Panc1 (cell line): ENCODE results near the gene FAM78A.

Experiments
- CTCF ChIP-seq: fragments of 450-650 bp; IDR thresholded peaks from 2 replicates; pipeline ENCODE4 v1.5.1; 2017; ENCODE audit warnings: mild to moderate bottlenecking
- POLR2AphosphoS5 ChIP-seq: IDR thresholded peaks from 2 replicates; pipeline ENCODE4 v1.6.1; 2012; ENCODE audit warnings: mild to moderate bottlenecking, low read depth, low read length, moderate library complexity
- REST ChIP-seq, 2 experiments: IDR thresholded peaks; 2 replicates each; pipeline ENCODE4 v1.6.1; 2011 to 2012; ENCODE audit warnings: low read depth in 2 of 2, control low read depth in 1 of 2, low read length in 1 of 2, mild to moderate bottlenecking in 1 of 2, moderate library complexity in 1 of 2; ENCODE audit not compliant: insufficient read depth in 1 of 2
- SIN3A ChIP-seq: IDR thresholded peaks from 2 replicates; pipeline ENCODE4 v1.6.1; 2012; ENCODE audit warnings: low read depth, mild to moderate bottlenecking, low read length, moderate library complexity, borderline replicate concordance; ENCODE audit not compliant: insufficient read depth
- TCF7L2 ChIP-seq: IDR thresholded peaks from 2 replicates; pipeline ENCODE4 v1.6.1; 2011; ENCODE audit warnings: mild to moderate bottlenecking, low read depth, low read length, inconsistent platforms

- no peak for TF ChIP-seq CTCF
- no peak for TF ChIP-seq TCF7L2
- TF ChIP-seq POLR2AphosphoS5, result no peak
- TF ChIP-seq REST (IDR thresholded peaks at IDR 0.05; ENCODE audit: insufficient read depth in 1 of 2, low read depth in 2 of 2, low read length in 1 of 2), result no peak
- TF ChIP-seq SIN3A, result no peak
Measured at GRCh38 chr9:131235480-131235851, 40.8 kb downstream of the FAM78A start.
